ENCODE results near the gene EIF4B. TPM values are rescaled to one million over a fixed set of nuclear protein-coding genes. Genes with fewer than 3 reads are reported as not detected.

Gene EIF4B
- total RNA-seq, 1 donor from 2014 or later, result 526 TPM

- H3K27me3 ChIP-seq (ENCODE audit: control insufficient read depth, insufficient read depth, low read length), result no peaks in the 10 kb centered on the region
- no peak for TF ChIP-seq CTCF (IDR thresholded peaks at IDR 0.05; ENCODE audit: insufficient read depth, low read length, poor library complexity, severe bottlenecking)
- H3K4me3 ChIP-seq (ENCODE audit: low read depth, low read length), result no peak overlapping the region
- peaks cover 4% of the 10 kb centered on the region for H3K36me3 ChIP-seq (ENCODE audit: control insufficient read depth, insufficient read depth, low read length)
- DNase-seq (ENCODE audit: low read depth), result no peak
Observed at GRCh38 chr12:53036802-53037201, 30.5 kb downstream of the EIF4B start.

GRCh38 chr12:53039851-53040250 lies 33.6 kb downstream of the EIF4B start:
- Histone ChIP-seq H3K4me3 (ENCODE audit: low read depth, low read length) (no peak overlapping the region), H3K36me3 (ENCODE audit: control insufficient read depth, insufficient read depth, low read length) (peaks cover 1% of the 10 kb centered on the region), H3K27me3 (ENCODE audit: control insufficient read depth, insufficient read depth, low read length) (no peaks in the 10 kb centered on the region)
- TF ChIP-seq CTCF (IDR thresholded peaks at IDR 0.05; ENCODE audit: insufficient read depth, low read length, poor library complexity, severe bottlenecking), result no peak
- DNase-seq (ENCODE audit: low read depth), result no peak

GRCh38 chr12:53042607-53043454 lies 36.6 kb downstream of the EIF4B start:
- TF ChIP-seq CTCF (IDR thresholded peaks at IDR 0.05; ENCODE audit: insufficient read depth, low read length, poor library complexity, severe bottlenecking), result no peak
- Histone ChIP-seq H3K27me3 (ENCODE audit: control insufficient read depth, insufficient read depth, low read length) (no peaks in the 10 kb centered on the region), H3K36me3 (ENCODE audit: control insufficient read depth, insufficient read depth, low read length) (no peaks in the 10 kb centered on the region), H3K4me3 (ENCODE audit: low read depth, low read length) (no peak overlapping the region)
- no peak for DNase-seq (ENCODE audit: low read depth)

- no peaks in the 10 kb centered on the region for H3K27me3 ChIP-seq (ENCODE audit: control insufficient read depth, insufficient read depth, low read length)
- no peak for DNase-seq (ENCODE audit: low read depth)
- no peaks in the 10 kb centered on the region for H3K36me3 ChIP-seq (ENCODE audit: control insufficient read depth, insufficient read depth, low read length)
- TF ChIP-seq CTCF (IDR thresholded peaks at IDR 0.05; ENCODE audit: insufficient read depth, low read length, poor library complexity, severe bottlenecking), result no peak
- no peak overlapping the region for H3K4me3 ChIP-seq (ENCODE audit: low read depth, low read length)
Observed at GRCh38 chr12:53044052-53044581, 37.9 kb downstream of the EIF4B start.

GRCh38 chr12:53044896-53045695 lies 38.8 kb downstream of the EIF4B start:
- TF ChIP-seq CTCF (IDR thresholded peaks at IDR 0.05; ENCODE audit: insufficient read depth, low read length, poor library complexity, severe bottlenecking), result no peak
- H3K4me3 ChIP-seq (ENCODE audit: low read depth, low read length), result no peak overlapping the region
- H3K36me3 ChIP-seq (ENCODE audit: control insufficient read depth, insufficient read depth, low read length), result no peaks in the 10 kb centered on the region
- no peak for DNase-seq (ENCODE audit: low read depth)
- H3K27me3 ChIP-seq (ENCODE audit: control insufficient read depth, insufficient read depth, low read length), result no peaks in the 10 kb centered on the region
